Activated CD4-positive, alpha-beta T cell treated with anti-CD3 and anti-CD28 coated beads, Interleukin-10, Interleukin-2, amounts not matched to agents 100 ng/mL and 50 ng/mL, durations not matched to agents 16 hours and 8 hours (primary cell): ENCODE data around the gene TUBA4B.
"Not testable (repeated sequence)": the region's sequence is repeated elsewhere in the genome, so short reads cannot be mapped to it uniquely, and the experiment has no call there.

ENCODE experiments used
- DNase-seq: peaks from one replicate; pipeline ENCODE4 v3.0.0-alpha.2; 2020

The TUBA4B gene

DNA sequence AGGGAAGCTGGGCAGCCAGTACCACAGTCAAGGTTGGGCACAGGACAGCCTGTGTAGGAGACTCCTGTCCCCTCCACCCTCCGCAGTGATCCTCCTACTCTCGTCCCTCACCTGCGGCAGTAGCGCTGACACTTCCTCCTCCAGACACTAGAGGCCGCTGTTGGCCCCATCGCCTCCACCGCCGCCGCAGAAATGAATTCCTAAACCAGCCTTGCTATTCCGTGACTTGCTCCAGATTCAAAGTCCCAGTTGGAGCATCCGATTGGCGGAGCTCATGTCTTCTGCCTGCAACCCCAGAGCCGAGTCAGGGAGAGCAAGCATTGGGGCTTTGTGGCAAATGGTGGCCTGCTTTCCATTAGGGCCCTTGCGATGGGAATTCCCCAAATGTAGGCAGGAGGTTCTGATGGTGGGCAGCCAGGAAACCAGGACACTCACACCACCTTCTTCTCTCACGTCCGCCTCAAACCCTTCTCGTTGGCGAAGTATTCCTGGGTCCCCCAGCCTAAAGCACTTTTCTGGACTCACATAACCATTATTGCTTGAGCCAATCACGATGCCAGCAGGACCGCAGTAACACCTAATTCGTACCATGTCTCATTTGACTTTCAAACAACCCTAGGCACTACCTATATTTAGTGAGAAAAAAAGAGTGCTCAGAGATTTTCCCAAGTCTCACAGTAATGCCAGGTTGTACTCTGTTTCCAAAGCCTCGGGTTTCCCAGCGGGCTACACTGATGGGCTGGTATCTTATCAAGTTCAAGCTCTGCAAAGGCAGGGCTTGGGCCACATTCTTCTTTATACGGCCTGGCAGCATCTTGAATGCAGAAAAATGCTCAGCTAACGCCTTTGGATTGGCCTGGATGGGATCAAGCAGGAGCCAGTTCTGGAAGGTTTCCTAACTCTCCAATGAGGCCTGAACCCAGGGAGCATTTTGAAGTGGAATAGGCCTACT, 24.9 kb downstream of the TUBA4B start:
- DNase-seq = peak; percentile 79

DNA sequence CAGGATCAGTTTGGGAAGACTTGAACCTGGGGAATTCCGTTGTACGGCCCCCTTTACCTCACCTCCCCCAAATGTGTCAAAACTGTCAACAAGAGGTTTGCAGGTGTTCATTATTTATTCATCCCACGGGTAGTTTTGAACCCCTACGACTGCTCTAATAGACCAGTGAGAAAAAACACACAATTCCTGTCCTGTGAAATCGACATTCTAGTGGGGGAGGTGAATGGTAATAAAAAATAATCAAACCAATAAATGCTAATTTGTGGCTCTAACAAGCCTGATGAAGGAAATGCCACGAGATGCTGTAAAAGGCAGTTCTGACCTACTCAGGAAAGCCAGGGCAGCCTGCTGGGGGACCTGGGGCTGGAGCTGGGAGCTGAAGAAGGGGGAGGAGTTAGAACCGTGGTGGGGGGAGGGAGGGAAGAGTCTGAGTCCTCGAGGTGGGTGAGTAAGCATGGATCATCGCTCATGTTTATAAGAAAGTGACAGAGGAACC, 25.7 kb downstream of the TUBA4B start:
- DNase-seq = no peak

DNA sequence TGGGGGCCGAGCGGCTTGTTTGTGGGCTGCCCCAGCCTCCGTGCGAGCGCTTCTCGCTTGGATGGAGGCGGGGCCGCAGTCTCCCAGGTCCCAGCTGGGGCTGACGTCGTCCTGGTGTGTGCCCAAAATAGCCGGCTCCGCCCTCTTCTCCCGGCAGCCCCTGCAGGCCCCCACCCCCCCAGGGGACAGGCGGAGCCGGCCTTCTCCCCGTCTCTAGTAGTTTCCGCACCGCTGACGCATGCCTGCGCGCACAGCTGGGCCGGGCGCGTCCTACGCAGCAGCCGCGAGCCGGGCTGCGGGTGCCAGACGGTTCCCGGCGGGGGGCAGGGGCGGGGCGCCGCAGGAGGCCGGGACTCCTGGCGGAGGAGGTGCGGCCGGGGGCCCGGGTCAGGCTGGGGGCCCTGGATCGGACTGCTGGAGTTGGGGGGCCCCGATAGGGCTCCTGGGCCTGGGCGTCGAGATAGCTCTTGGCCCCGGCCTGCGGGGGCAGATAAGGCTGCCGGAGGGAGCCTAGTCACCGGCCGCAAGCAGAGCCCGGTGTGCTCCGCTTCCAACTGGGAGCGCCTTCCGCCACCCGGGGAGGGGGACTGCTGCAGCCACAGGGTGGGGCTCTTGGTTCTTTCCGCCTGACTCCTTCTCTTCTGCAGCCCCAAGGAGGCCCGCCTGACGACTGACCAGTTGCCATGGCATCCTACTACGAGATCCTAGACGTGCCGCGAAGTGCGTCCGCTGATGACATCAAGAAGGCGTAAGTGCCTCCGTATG, 26.3 kb downstream of the TUBA4B start, which contains the start of gene DNAJB2:
TSS of gene DNAJB2 (plus strand) at position 216 of the 765 bp plus-strand sequence. CDS start at position 684, 468 bp downstream.
- peak; percentile 99 for DNase-seq

DNA sequence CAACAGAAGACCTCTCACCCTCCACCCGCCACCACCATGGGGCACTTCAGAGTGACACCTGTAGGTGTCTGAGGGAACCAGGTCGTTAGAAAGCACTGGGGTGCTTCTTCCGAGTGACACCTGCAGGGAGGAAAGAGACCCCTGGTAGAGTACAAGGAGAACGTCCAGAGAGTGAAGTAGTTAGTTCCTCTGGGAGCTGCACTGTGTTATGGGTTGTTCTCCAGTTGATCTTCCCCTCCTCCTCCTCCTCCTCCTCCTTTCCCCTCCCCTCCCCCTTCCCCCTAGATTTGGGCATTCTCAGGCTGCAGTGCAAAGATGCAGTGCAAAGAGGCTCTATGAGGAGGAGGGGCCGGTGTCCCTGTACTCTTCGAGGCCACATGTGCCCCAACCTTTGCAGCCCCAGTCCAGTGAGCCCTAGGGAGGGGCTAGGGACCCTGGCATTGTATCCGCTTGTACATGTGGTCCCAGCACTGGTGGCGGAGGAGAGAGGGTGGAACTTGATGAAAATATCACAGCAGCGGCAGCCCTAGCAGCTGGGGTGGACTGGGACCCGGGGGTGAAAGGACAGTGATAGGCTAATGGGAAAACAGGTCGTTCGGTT, 27.0 kb downstream of the TUBA4B start:
- no peak for DNase-seq

DNA sequence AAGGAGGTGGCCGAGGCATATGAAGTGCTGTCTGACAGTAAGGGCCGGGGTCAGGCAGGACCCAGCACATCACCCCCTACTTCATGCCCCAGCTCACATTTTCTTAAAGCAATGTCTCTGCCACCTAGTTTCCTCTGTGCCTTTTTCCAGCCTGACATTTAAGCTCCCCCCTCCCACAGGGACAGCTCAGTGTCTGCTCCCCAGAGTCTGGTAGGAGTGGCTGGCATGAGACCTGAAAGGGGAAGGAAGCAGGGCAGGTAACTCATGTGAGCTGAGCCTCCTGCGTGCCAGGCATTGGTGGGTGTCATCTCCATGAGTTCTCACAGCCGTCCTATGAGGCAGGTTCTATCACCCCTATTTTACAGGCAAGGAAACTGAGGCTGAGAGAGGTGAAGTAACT, 27.6 kb downstream of the TUBA4B start:
- DNase-seq = no peak

DNA sequence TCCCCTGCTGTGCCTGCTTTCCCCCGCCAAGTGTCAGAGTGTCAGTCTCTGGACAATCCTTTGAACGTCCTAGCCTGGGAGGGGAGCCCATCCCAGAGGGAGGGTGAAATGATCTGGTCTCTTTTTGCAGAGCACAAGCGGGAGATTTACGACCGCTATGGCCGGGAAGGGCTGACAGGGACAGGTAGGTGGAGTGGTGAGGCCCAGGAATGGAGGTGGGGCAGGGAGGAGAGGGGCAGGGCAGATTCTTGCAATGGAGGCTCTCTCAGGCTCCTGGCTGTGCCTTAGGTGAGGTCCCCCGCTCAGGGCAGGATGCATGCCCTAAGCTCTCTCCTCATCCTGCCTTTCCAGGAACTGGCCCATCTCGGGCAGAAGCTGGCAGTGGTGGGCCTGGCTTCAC, 28.5 kb downstream of the TUBA4B start:
- DNase-seq = no peak

DNA sequence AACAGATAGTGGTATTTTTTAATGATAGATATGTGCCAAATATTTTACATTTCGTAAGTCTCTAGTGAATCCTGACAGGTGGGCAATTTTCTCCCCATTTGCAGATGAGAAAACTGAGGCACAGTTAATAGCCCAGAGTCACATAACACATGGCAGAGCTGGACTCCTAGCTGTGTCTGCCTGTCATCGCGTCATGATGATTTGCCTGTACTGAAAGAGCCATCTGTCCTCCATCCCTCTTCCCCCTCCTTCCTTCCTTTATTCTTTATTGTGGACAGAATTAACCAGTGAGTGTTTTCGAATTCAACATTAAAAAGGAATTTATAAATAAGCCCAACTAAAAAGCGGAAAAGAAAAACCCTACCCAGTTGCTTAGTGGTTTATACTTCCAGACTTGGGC, 29.3 kb downstream of the TUBA4B start:
- DNase-seq = no peak

DNA sequence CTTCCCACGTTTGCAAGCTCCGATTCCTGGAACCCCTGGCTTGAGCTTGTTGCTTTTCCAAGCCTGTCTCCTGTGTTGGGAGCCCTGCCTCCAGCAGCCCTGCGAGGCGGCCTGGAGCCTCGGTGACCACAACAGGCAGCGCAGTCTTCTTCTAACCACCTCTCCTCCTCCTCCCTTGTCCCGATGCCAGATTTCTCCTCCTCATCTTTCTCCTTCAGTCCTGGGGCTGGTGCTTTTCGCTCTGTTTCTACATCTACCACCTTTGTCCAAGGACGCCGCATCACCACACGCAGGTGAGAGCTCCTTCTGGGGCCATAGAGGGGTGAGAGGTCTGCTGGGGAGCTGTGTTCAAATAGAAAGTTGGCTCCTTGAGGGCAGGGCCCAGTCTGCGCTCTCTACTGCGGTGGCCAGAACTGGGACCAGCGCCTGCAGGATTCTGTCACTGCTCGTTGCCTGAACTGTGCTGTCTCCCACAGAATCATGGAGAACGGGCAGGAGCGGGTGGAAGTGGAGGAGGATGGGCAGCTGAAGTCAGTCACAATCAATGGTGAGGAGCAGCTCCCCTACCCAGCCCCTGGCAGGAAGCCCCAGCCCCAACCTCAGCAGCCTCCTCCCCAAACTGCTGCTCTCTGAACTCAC, 30.0 kb downstream of the TUBA4B start:
- DNase-seq = no peak

DNA sequence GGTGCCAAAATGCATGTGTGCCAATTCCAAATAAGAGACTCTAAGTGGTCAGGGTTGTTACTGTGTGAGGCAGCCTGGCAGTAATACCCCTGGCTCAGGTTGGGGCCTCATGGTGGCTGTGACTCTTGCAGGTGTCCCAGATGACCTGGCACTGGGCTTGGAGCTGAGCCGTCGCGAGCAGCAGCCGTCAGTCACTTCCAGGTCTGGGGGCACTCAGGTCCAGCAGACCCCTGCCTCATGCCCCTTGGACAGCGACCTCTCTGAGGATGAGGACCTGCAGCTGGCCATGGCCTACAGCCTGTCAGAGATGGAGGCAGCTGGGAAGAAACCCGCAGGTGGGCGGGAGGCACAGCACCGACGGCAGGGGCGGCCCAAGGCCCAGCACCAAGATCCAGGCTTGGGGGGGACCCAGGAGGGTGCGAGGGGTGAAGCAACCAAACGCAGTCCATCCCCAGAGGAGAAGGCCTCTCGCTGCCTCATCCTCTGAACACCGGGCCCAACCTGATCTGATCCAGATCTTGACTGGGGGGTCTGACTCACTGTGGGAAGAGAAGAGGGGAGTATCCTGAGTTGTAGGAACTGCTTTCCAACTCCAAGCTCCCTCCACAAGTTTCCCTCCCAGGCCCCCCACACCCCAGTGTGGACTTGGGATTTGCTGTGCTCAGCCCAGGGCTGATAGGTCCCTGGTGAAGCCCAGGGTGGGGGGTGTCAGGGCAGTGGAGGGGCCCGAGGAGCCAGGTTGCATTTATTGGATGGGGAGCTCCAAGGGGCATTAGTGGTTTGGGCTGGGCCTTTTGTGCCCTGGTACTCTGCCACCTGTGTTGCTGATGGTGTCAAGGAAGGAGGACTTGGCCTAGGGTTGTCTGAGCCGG, 31.7 kb downstream of the TUBA4B start:
- DNase-seq = no peak

DNA sequence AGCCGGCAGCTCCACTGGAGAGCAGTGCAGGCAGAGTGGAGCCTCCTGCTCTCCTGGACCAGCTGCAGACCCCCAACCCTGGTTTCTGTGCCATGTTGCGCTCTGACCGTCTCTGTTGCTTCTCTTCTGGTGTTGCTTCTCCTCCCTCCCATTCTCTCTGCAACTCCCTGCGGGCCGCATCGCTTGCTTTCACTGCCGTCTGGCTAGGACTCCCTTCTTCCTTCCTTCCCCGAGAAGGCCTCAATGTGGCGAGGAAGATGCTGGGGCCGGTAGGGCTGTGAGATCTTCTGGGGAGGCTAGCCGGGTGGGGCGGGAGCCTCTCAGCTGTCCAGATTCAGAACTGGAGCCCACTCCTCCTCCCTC, 32.3 kb downstream of the TUBA4B start:
- DNase-seq = no peak

DNA sequence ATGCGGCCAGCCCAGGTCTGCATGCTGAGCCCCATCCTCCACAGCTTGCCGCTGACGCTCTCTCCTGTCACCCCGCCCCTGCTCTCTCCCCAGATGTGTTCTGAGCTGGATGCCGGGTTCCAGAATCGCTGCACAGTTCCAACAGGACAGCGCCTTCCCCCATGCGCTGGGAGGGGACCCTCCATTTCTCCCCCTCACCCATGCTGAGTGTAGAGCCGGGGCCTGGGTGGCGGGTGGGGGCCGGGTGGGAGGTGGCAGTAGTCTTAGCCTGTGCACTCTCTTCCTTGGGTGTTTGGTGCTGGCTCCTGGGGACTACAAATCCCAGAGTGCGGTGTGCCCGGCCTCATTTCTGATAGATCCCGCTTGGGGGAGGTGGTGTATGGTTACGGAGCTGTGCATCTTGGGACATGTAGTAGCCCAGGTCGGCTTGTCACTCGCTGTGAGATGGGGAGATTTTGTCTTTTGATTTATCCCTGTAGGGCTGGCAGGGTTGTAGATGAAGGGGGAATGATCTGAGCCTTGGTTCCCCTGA, 32.9 kb downstream of the TUBA4B start:
- no peak for DNase-seq

DNA sequence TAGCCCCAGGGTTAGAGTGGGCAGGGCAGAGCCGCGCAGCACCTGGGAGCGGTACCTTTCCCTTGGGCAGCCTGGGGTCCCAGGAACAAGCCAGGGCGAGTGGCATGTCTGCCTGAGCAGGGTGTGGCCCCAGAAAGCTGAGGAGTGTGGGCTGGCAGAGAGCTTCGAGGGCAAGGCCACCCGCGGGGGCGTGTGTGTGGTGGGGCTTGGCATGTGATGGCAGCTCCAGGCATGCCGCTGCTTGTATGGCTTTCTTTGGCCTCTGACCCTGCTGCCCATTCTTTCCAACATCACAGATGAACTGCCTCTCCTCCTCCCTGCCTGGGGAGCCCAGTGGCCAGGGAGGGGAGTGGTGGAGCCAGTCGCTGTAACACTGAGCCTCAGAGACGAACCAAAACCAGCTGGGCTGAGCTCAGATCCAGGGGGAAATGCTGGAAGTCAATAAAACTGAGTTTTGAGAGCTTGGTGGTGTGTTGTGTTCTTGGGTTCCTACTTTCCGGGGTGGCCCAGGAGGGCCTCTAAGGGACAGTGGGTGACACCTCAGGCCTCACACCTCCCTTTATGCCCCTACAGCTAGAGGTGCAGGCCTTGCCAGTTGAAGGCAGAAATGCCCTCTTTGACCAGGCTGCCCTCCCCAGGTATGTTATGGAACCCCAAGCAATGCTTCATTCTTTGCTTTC, 33.5 kb downstream of the TUBA4B start:
- no peak for DNase-seq

DNA sequence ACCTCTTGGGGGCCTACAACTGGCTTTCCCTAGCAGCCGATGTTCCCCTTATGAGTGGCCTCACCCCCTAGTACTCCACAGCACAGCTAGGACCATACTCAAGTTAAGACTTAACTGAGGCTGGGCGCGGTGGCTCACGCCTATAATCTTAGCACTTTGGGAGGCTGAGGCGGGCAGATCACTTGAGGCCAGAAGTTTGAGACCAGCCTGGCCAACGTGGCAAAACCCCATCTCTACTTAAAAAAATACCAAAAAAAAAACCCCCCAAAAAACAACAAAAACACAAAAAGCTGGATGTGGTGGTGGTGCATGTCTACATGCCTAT, 34.0 kb downstream of the TUBA4B start:
- not testable (repeated sequence) for DNase-seq

DNA sequence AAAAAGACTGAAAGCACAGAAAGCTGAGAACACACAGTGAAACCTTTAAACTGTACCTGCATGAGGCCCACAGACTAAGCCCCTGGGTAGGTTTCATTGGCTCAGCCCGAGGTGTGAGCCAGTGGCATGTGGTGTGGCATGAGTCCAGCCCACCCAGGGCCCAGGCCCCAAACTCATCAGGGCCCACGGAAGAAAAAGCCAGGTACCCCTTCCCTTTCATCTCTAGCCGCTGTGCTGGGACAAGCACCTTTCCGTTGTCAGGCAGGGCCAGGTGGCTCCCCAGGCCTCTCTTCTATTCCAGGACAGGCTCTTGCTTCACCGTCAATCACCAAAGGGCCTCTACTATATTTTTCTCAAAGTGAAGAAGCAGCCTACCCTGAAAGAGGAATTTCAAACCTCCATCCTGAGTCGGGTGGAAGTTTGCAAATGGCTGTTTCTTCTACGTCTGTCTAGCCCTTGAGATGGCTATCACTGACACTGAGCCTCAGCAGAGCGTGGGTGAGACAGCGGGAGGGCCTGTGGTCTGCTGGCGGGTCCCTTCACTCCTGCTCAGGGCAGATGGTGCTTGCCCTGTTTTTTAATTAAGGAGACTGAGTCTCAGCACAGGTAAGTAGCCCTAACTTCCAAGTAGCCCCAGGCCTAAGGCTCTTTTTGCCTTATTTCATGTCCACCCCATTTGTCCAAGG, 34.7 kb downstream of the TUBA4B start:
- no peak for DNase-seq

DNA sequence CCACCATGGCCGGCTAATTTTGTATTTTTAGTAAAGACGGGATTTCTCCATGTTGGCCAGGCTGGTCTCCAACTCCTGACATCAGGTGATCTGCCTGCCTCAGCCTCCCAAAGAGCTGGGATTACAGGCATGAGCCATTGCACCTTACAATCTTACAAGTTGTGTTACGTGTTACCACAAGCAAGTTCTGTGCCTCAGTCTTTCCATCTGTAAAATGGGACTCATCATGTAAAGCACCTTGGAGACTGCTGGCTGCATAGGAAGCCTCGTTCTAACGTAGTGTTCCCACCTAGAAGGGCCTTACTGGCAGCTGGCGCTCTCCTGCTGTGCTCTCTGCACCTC, 36.1 kb downstream of the TUBA4B start:
- no peak for DNase-seq

DNA sequence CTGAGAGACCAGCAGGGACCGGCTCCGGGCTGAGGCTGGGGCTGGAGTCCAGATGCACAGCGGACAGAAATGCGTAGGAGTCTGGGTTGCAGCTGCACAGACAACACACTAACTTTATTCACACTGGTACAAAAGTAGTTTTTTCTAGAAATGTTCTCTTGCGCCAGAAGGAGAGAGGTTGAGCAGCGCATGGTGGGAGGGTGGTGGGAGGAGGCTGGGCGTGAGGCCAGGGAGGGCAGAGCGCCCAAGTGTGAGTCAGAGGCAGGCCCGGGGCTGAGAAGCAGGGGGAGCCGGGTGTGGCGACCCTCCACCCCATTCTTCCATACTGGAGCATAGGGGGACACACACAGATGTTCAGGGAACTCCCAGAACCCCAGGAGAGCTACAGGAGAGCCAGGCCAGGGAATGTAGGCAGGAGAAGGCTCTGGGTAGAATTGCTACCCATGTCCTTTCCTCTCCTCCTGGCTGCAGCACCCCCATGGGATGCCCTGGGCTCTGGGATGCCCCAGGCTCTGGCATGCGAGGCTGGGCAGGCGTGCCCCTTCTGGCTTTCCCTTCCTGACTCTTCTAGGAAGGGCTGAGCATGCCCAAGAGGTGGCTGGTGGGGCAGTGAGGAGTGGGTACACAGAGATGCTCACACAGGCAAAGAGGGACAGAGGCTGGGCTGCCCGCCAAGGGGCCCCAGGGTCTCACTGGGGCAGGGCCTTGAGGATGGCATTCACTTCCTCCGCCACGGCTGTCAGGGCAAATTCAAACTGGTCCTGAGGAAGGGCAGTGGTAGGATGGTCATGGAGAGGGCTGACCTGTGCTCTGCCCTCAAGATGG, 36.7 kb downstream of the TUBA4B start:
- no peak for DNase-seq

DNA sequence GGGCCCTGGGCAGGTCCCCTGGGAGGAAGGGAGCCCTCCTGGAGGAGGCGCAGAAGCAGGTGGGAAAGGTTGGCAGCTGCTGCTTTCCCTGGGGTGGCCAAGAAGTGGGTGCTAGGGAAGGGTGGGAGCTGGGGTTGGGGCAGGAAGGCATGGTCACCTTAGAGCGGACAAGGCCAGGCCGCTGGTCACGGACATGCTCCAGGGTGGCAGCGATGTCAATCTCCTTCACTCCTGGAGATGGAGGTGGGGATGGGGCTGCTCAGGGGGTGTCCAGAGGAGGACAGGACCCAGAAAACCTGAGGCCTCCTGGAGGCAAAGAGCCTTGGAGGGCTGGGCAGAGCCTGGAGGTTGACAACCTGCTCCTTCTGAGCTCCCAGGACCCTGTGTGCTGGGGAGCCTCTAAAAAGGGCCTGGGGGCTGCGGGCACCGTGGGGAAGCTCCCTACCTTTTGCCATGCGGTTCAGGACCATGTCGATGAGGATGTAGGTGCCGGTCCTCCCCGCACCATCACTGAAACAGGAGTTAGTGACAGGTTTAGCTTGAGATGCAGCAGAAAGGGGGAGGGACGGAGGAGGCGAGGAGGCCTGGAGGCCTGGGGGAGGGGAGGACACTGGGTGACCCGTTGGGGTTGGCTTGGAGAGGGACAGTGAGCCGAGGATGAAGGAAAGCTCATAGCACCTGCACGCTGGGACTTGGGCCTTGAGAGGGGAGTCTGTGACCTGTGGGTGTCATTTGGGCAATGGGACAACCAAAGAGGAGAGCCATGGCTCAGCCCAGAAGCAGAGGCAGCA, 37.5 kb downstream of the TUBA4B start:
- no peak for DNase-seq

DNA sequence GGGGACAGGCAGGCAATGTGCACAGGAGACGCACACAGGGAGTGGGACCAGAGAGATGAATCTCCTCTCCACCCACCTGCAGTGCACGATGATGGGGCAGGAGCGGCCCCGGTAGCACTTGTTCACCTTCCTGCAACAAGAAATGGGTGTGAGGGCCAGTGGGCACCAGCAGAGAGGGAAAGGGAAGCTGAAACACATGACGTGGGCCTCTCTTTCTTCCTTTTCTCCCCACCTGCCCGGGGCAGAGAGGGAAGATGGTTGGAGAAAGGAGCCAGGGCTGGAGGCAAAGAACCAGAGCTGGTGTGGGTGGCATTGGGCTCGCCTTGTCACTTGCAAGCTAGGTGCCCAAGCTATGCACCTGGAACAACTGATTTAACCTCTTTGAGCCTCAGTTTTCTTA, 38.4 kb downstream of the TUBA4B start:
- DNase-seq = no peak
